H9 (cell line): ENCODE measurements around the gene ARID3A. TPM values are rescaled to one million over a fixed set of nuclear protein-coding genes. Genes with fewer than 3 reads are reported as not detected.

Experiments used
- DNase-seq: peaks from one replicate; pipeline ENCODE4 v3.0.0-alpha.2; 2017
- H2AFZ ChIP-seq: one replicate; pipeline ENCODE4 v1.6.1; 2013; ENCODE audit warnings: mild to moderate bottlenecking, low read length, control low read depth, moderate library complexity
- H2AK5ac ChIP-seq: 2 replicates; pipeline ENCODE4 v1.6.1; 2013; ENCODE audit warnings: low read length, control low read depth, mixed read lengths; ENCODE audit not compliant: insufficient read length
- H2BK120ac ChIP-seq: one replicate; pipeline ENCODE4 v1.6.1; 2013; ENCODE audit warnings: low read depth, mild to moderate bottlenecking, low read length, control low read depth, inconsistent platforms; ENCODE audit not compliant: poor library complexity, severe bottlenecking
- H2BK12ac ChIP-seq: 2 replicates; pipeline ENCODE4 v1.6.1; 2013; ENCODE audit warnings: low read length, control low read depth, mixed read lengths, low read depth; ENCODE audit not compliant: insufficient read length
- H2BK15ac ChIP-seq: 2 replicates; pipeline ENCODE4 v1.6.1; 2013; ENCODE audit warnings: low read depth, low read length, control low read depth
- H2BK20ac ChIP-seq: one replicate; pipeline ENCODE4 v1.6.1; 2013; ENCODE audit warnings: low read depth, mild to moderate bottlenecking, low read length, control low read depth, inconsistent platforms; ENCODE audit not compliant: poor library complexity, severe bottlenecking
- H2BK5ac ChIP-seq: 2 replicates; pipeline ENCODE4 v1.6.1; 2013; ENCODE audit warnings: low read length, control low read depth, mixed read lengths; ENCODE audit not compliant: insufficient read length
- H3K14ac ChIP-seq: 2 replicates; pipeline ENCODE4 v1.6.1; 2013; ENCODE audit warnings: low read length, control low read depth; ENCODE audit not compliant: insufficient read depth
- H3K18ac ChIP-seq: 2 replicates; pipeline ENCODE4 v1.6.1; 2013; ENCODE audit warnings: low read depth, mild to moderate bottlenecking, mixed read lengths, low read length, control low read depth; ENCODE audit not compliant: insufficient read length
- H3K23ac ChIP-seq: 2 replicates; pipeline ENCODE4 v1.6.1; 2013; ENCODE audit warnings: low read length, control low read depth, mixed read lengths, low read depth; ENCODE audit not compliant: insufficient read length
- H3K23me2 ChIP-seq: 2 replicates; pipeline ENCODE4 v1.6.1; 2013; ENCODE audit warnings: low read depth, mild to moderate bottlenecking, mixed read lengths, low read length, control low read depth; ENCODE audit not compliant: insufficient read length, poor library complexity, severe bottlenecking
- H3K27ac ChIP-seq: 2 replicates; pipeline ENCODE4 v1.5.1; 2013; ENCODE audit warnings: low read length, control low read depth, mixed read lengths, low read depth; ENCODE audit not compliant: insufficient read length
- H3K27me3 ChIP-seq: 2 replicates; pipeline ENCODE4 v1.6.1; 2013; ENCODE audit warnings: low read length, control low read depth, inconsistent platforms; ENCODE audit not compliant: insufficient read depth
- H3K4ac ChIP-seq: 2 replicates; pipeline ENCODE4 v1.6.1; 2013; ENCODE audit warnings: low read depth, mild to moderate bottlenecking, control low read depth, inconsistent platforms, low read length, moderate library complexity
- H3K4me1 ChIP-seq: 2 replicates; pipeline ENCODE4 v1.6.1; 2013; ENCODE audit warnings: low read length, control low read depth, inconsistent platforms; ENCODE audit not compliant: insufficient read depth
- H3K4me2 ChIP-seq: 2 replicates; pipeline ENCODE4 v1.6.1; 2013; ENCODE audit warnings: low read length, control low read depth, mixed read lengths; ENCODE audit not compliant: insufficient read length, insufficient read depth
- H3K56ac ChIP-seq: 2 replicates; pipeline ENCODE4 v1.6.1; 2013; ENCODE audit warnings: low read depth, mild to moderate bottlenecking, mixed read lengths, low read length, control low read depth; ENCODE audit not compliant: insufficient read length
- H3K79me1 ChIP-seq: 2 replicates; pipeline ENCODE4 v1.6.1; 2013; ENCODE audit warnings: low read depth, mild to moderate bottlenecking, moderate library complexity, low read length, control low read depth, inconsistent platforms; ENCODE audit not compliant: insufficient read depth, poor library complexity, severe bottlenecking
- H3K79me2 ChIP-seq: 2 replicates; pipeline ENCODE4 v1.6.1; 2013; ENCODE audit warnings: low read length, control low read depth, inconsistent platforms; ENCODE audit not compliant: insufficient read depth
- H3K9ac ChIP-seq: 2 replicates; pipeline ENCODE4 v1.6.1; 2013; ENCODE audit warnings: low read length, control low read depth, mixed read lengths; ENCODE audit not compliant: insufficient read length; ENCODE audit errors: extremely low read depth
- H3K9me3 ChIP-seq: one replicate; pipeline ENCODE4 v1.6.1; 2013; ENCODE audit warnings: low read depth, low read length, inconsistent platforms; ENCODE audit not compliant: control insufficient read depth
- H3T11ph ChIP-seq: one replicate; pipeline ENCODE4 v1.6.1; 2013; ENCODE audit warnings: mild to moderate bottlenecking, low read length, control low read depth, inconsistent platforms
- H4K20me1 ChIP-seq: one replicate; pipeline ENCODE4 v1.6.1; 2013; ENCODE audit not compliant: control insufficient read depth, insufficient read length, insufficient read depth
- H4K5ac ChIP-seq: 2 replicates; pipeline ENCODE4 v1.6.1; 2013; ENCODE audit warnings: low read depth, mild to moderate bottlenecking, mixed read lengths, low read length, control low read depth; ENCODE audit not compliant: insufficient read length
- H4K8ac ChIP-seq: replicated peaks from 2 replicates; pipeline ENCODE4 v1.6.1; 2013; ENCODE audit warnings: low read length, control low read depth, mixed read lengths, low read depth; ENCODE audit not compliant: insufficient read length
- H4K91ac ChIP-seq: 2 replicates; pipeline ENCODE4 v1.6.1; 2013; ENCODE audit warnings: low read depth, mild to moderate bottlenecking, moderate library complexity, mixed read lengths, low read length, control low read depth; ENCODE audit not compliant: insufficient read length
- H3K27ac Mint-ChIP-seq, 3 experiments: 2 replicates in 2 of 3; 3 replicates in 1 of 3; pipeline ENCODE4 v1.8.0; 2020 to 2021; ENCODE audit warnings: mixed read lengths in 3 of 3, mild to moderate bottlenecking in 1 of 3, moderate library complexity in 1 of 3
- H3K27me3 Mint-ChIP-seq: 2 replicates; pipeline ENCODE4 v1.8.0; 2021; ENCODE audit warnings: low read depth, mild to moderate bottlenecking, moderate library complexity, mixed read lengths
- H3K36me3 Mint-ChIP-seq, 3 experiments: 2 replicates in 2 of 3; 3 replicates in 1 of 3; pipeline ENCODE4 v1.8.0; 2020 to 2021; ENCODE audit warnings: low read depth in 3 of 3, mixed read lengths in 3 of 3; ENCODE audit not compliant: insufficient read depth in 1 of 3
- H3K4me1 Mint-ChIP-seq, 2 experiments: 2 replicates each; pipeline ENCODE4 v1.8.0; 2020; ENCODE audit warnings: mixed read lengths in 2 of 2
- H3K4me3 Mint-ChIP-seq, 2 experiments: 2 replicates in 1 of 2; 3 replicates in 1 of 2; pipeline ENCODE4 v1.8.0; 2020 to 2021; ENCODE audit warnings: mild to moderate bottlenecking in 2 of 2, mixed read lengths in 2 of 2, moderate library complexity in 1 of 2
- H3K9me3 Mint-ChIP-seq, 2 experiments: 2 replicates in 1 of 2; 3 replicates in 1 of 2; pipeline ENCODE4 v1.8.0; 2020; ENCODE audit warnings: mild to moderate bottlenecking in 2 of 2, mixed read lengths in 2 of 2, moderate library complexity in 1 of 2
- CTCF ChIP-seq: fragments of 200-600 bp; sonication (generic); conservative IDR thresholded peaks from 3 replicates; pipeline ENCODE4 v1.8.0; 2021; ENCODE audit warnings: antibody characterized with exemption, mild to moderate bottlenecking
- WGBS: extraction: QIAGEN DNeasy Blood & Tissue Kit; methylation state at CpG from one replicate; pipeline ENCODE4 v1.1.7; 2013; ENCODE audit warnings: missing lambda C conversion rate, low lambda C conversion rate, mixed read lengths; ENCODE audit not compliant: insufficient read length; ENCODE audit errors: extremely low coverage; 5-methylcytosine and 5-hydroxymethylcytosine counted together
- total RNA-seq: library from RNA; stranded (reverse); gene quantifications from 2 replicates; pipeline ENCODE4 v1.2.1, GENCODE V29; 2021

Gene ARID3A
- total RNA-seq, 1 experiment from 2014 or later = 98.3 TPM

- DNase-seq = no peak
- Histone ChIP-seq H2BK20ac (no peak overlapping the region), H3K27me3 (no peaks in the 10 kb centered on the region), H3K9ac (no peak overlapping the region), H2BK12ac (no peak overlapping the region), H3K4me2 (no peak overlapping the region), H3K23me2 (no peaks in the 10 kb centered on the region), H3K79me2 (peaks cover 12% of the 10 kb centered on the region; the same call in 1 of the 2 replicates), H3K79me1 (peaks cover 2% of the 10 kb centered on the region), H3K4me1 (no peaks in the 10 kb centered on the region), H4K20me1 (no peaks in the 10 kb centered on the region), H3K27ac (no peak overlapping the region), H3T11ph (no peak overlapping the region), H4K5ac (no peak overlapping the region), H3K9me3 (no peaks in the 10 kb centered on the region), H4K91ac (no peak overlapping the region), H2BK5ac (no peak overlapping the region), H3K56ac (no peak overlapping the region), H2AFZ (no peak overlapping the region), H3K18ac (no peak overlapping the region), H2BK120ac (no peak overlapping the region), H3K4ac (no peak overlapping the region), H3K14ac (no peak overlapping the region), H4K8ac (no peak overlapping the region), H2BK15ac (no peak overlapping the region), H3K23ac (no peak overlapping the region), H2AK5ac (no peak overlapping the region)
- TF ChIP-seq CTCF = no peak
- H3K27ac Mint-ChIP-seq = no peak overlapping the region
- H3K36me3 Mint-ChIP-seq = peaks cover 2 to 19% (median 16%) of the 10 kb centered on the region in 3 experiments; a peak in 6 of 7 replicates
- no peak overlapping the region for H3K4me3 Mint-ChIP-seq
- peaks cover under 1% of the 10 kb centered on the region; the same call in 1 of the 2 replicates for H3K27me3 Mint-ChIP-seq
- peaks cover 7 to 11% of the 10 kb centered on the region in 2 experiments for H3K4me1 Mint-ChIP-seq
- no peaks in the 10 kb centered on the region for H3K9me3 Mint-ChIP-seq
- no CpG with 5 or more reads among the region's 36 CpGs for WGBS
These were observed 86.0 kb downstream of the ARID3A start for GRCh38 chr19:1011831-1012333.
